CD14-positive monocyte (primary cell): ENCODE measurements around the gene ICA1L. TPM values are rescaled to one million over a fixed set of nuclear protein-coding genes. Genes with fewer than 3 reads are reported as not detected.

Experiments
- DNase-seq, 3 donors: peaks; one replicate each; pipeline ENCODE4 v3.0.0-alpha.2; 2011 to 2022
- H2AFZ ChIP-seq: 2 replicates; pipeline ENCODE4 v1.6.0; 2012; ENCODE audit warnings: mild to moderate bottlenecking, low read depth, low read length, inconsistent platforms; ENCODE audit not compliant: insufficient read depth, poor library complexity, severe bottlenecking
- H3K27ac ChIP-seq, 2 donors: 1 replicate in 1 of 2; 2 replicates in 1 of 2; pipeline ENCODE4 v1.5.1; 2012 to 2013; ENCODE audit warnings: low read length in 2 of 2, control low read depth in 1 of 2, inconsistent platforms in 1 of 2, low read depth in 1 of 2, mild to moderate bottlenecking in 1 of 2
- H3K27me3 ChIP-seq, 2 donors: one replicate each; pipeline versions ENCODE4 v1.6.0 to v1.6.1; 2011 to 2013; ENCODE audit warnings: low read length in 2 of 2; ENCODE audit not compliant: control insufficient read depth in 2 of 2, insufficient read depth in 2 of 2
- H3K36me3 ChIP-seq, 2 donors: replicated peaks in 1 of 2; 1 replicate in 1 of 2; 2 replicates in 1 of 2; pipeline versions ENCODE4 v1.5.1 to v1.6.1; 2012 to 2013; ENCODE audit warnings: low read length in 2 of 2, control low read depth in 1 of 2, inconsistent platforms in 1 of 2, mild to moderate bottlenecking in 1 of 2; ENCODE audit not compliant: insufficient read depth in 2 of 2, control insufficient read depth in 1 of 2
- H3K4me1 ChIP-seq, 2 donors: 1 replicate in 1 of 2; 2 replicates in 1 of 2; pipeline versions ENCODE4 v1.5.1 to v1.6.1; 2012 to 2013; ENCODE audit warnings: low read length in 2 of 2, control low read depth in 1 of 2, inconsistent platforms in 1 of 2, mild to moderate bottlenecking in 1 of 2, moderate library complexity in 1 of 2; ENCODE audit not compliant: insufficient read depth in 2 of 2, control insufficient read depth in 1 of 2
- H3K4me2 ChIP-seq: replicated peaks from 2 replicates; pipeline ENCODE3; 2012; ENCODE audit warnings: low read length, moderate library complexity, mild to moderate bottlenecking; ENCODE audit not compliant: poor library complexity, severe bottlenecking; ENCODE audit errors: extremely low read depth
- H3K4me3 ChIP-seq, 3 experiments: fragments of 200-600 bp in 1 of 3; sonication (generic) in 1 of 3; replicated peaks in 1 of 3; 1 replicate in 2 of 3; 2 replicates in 1 of 3; pipeline ENCODE4 v1.5.1; 2011 to 2013; ENCODE audit warnings: low read length in 3 of 3, mild to moderate bottlenecking in 3 of 3, control low read depth in 2 of 3, low read depth in 2 of 3, inconsistent platforms in 1 of 3, moderate library complexity in 1 of 3
- H3K79me2 ChIP-seq: 2 replicates; pipeline ENCODE4 v1.6.0; 2012; ENCODE audit warnings: mild to moderate bottlenecking, control low read depth, inconsistent platforms, low read length, moderate library complexity; ENCODE audit not compliant: insufficient read depth
- H3K9ac ChIP-seq: 2 replicates; pipeline ENCODE4 v1.6.0; 2017; ENCODE audit warnings: low read length, mild to moderate bottlenecking; ENCODE audit not compliant: insufficient read depth, poor library complexity, severe bottlenecking
- H3K9me3 ChIP-seq, 2 donors: replicated peaks in 1 of 2; 1 replicate in 1 of 2; 2 replicates in 1 of 2; pipeline versions ENCODE4 v1.5.1 to v1.6.1; 2012 to 2013; ENCODE audit warnings: low read length in 2 of 2, control low read depth in 1 of 2; ENCODE audit not compliant: control insufficient read depth in 1 of 2, insufficient read depth in 1 of 2
- H4K20me1 ChIP-seq: 2 replicates; pipeline ENCODE4 v1.6.0; 2012; ENCODE audit warnings: mild to moderate bottlenecking, low read length, control low read depth, moderate library complexity; ENCODE audit not compliant: insufficient read depth
- H3K27ac Mint-ChIP-seq, 7 donors: one replicate each; pipeline ENCODE4 v1.8.0; 2020; ENCODE audit warnings: mild to moderate bottlenecking in 7 of 7, mixed read lengths in 7 of 7, moderate library complexity in 6 of 7, inconsistent platforms in 2 of 7
- H3K27me3 Mint-ChIP-seq, 3 donors: one replicate each; pipeline ENCODE4 v1.8.0; 2021 to 2022; ENCODE audit warnings: low read depth in 3 of 3, mild to moderate bottlenecking in 3 of 3, mixed read lengths in 3 of 3, moderate library complexity in 3 of 3, inconsistent platforms in 1 of 3
- H3K36me3 Mint-ChIP-seq, 2 donors: one replicate each; pipeline ENCODE4 v1.8.0; 2020; ENCODE audit warnings: mixed read lengths in 2 of 2, inconsistent platforms in 1 of 2, mild to moderate bottlenecking in 1 of 2
- H3K4me1 Mint-ChIP-seq: one replicate; pipeline ENCODE4 v1.8.0; 2020; ENCODE audit warnings: mild to moderate bottlenecking, mixed read lengths
- H3K4me3 Mint-ChIP-seq, 2 donors: one replicate each; pipeline ENCODE4 v1.8.0; 2020; ENCODE audit warnings: mild to moderate bottlenecking in 2 of 2, mixed read lengths in 2 of 2, moderate library complexity in 1 of 2
- H3K9me3 Mint-ChIP-seq, 7 donors: one replicate each; pipeline ENCODE4 v1.8.0; 2020 to 2022; ENCODE audit warnings: mixed read lengths in 7 of 7, mild to moderate bottlenecking in 6 of 7, moderate library complexity in 6 of 7, inconsistent platforms in 2 of 7
- CTCF ChIP-seq: fragments of 200-600 bp; IDR thresholded peaks from one replicate; pipeline ENCODE4 v1.8.0; 2022; ENCODE audit warnings: antibody characterized with exemption, mild to moderate bottlenecking
- WGBS: methylation state at CpG from one replicate; pipeline ENCODE4 v1.1.5; 2013; ENCODE audit warnings: missing lambda C conversion rate; ENCODE audit not compliant: insufficient coverage; 5-methylcytosine and 5-hydroxymethylcytosine counted together
- intact Hi-C, 2 donors: fragments of 100-400 bp; cut with micrococcal nuclease; formaldehyde crosslinking; loops; one replicate each; pipeline versions ENCODE4 v1.15.0 to v1.15.1; 2023
- polyA plus RNA-seq, 3 donors: library from polyadenylated mRNA; depleted of rRNA in 1 of 3; unstranded in 2 of 3; stranded (reverse) in 1 of 3; fragments of 300-500 nt in 2 of 3; fragments of >200 nt in 1 of 3; fragmentation: Illumina TruSeq in 2 of 3; gene quantifications; 1 replicate in 2 of 3; 2 replicates in 1 of 3; pipeline ENCODE4 v1.2.3, GENCODE V29; 2012 to 2021

The ICA1L gene
- polyA plus RNA-seq, 3 donors: 0.17 to 0.85 (median 0.57) TPM

GRCh38 chr2:202771741-202772460, 99.7 kb downstream of the ICA1L start:
- H3K9ac ChIP-seq: no peak overlapping the region
- H3K36me3 Mint-ChIP-seq: peaks cover 38 to 40% of the 10 kb centered on the region in 2 donors

GRCh38 chr2:202771336-202771735, 100.2 kb downstream of the ICA1L start:
- H3K4me3 ChIP-seq: no peak overlapping the region
- no peak overlapping the region for H2AFZ ChIP-seq
- Mint-ChIP-seq H3K36me3 (peaks cover 36 to 41% of the 10 kb centered on the region in 2 donors), H3K27me3 (no peaks in the 10 kb centered on the region), H3K27ac (no peak overlapping the region), H3K4me3 (no peak overlapping the region), H3K9me3 (no peaks in the 10 kb centered on the region), H3K4me1 (no peaks in the 10 kb centered on the region)
- H3K27ac ChIP-seq: no peak overlapping the region
- H4K20me1 ChIP-seq: no peaks in the 10 kb centered on the region
- peaks cover 23 to 55% of the 10 kb centered on the region in 2 donors for H3K36me3 ChIP-seq
- TF ChIP-seq CTCF: no peak
- H3K4me2 ChIP-seq: no peak overlapping the region
- H3K4me1 ChIP-seq: no peaks in the 10 kb centered on the region
- no peak overlapping the region for H3K9ac ChIP-seq
- H3K27me3 ChIP-seq: no peaks in the 10 kb centered on the region
- no peaks in the 10 kb centered on the region for H3K79me2 ChIP-seq
- H3K9me3 ChIP-seq: no peaks in the 10 kb centered on the region
- intact Hi-C loops: no loop called here
- no peak for DNase-seq
- no CpG with 5 or more reads among the region's 1 CpG for WGBS

More at GRCh38 chr2:202771741-202772460, 99.7 kb downstream of the ICA1L start:
- DNase-seq: no peak
- Histone ChIP-seq H3K9me3 (no peaks in the 10 kb centered on the region), H3K36me3 (peaks cover 23 to 50% of the 10 kb centered on the region in 2 donors), H3K27me3 (no peaks in the 10 kb centered on the region), H3K4me1 (no peaks in the 10 kb centered on the region), H3K79me2 (no peaks in the 10 kb centered on the region), H3K4me2 (no peak overlapping the region), H3K4me3 (no peak overlapping the region), H2AFZ (no peak overlapping the region), H4K20me1 (no peaks in the 10 kb centered on the region), H3K27ac (no peak overlapping the region)
- 100% methylated on average over 4 of the region's 7 CpGs for WGBS
- no peak overlapping the region for H3K4me3 Mint-ChIP-seq
- TF ChIP-seq CTCF: no peak
- no peaks in the 10 kb centered on the region for H3K4me1 Mint-ChIP-seq
- intact Hi-C loops: no loop called here
- no peaks in the 10 kb centered on the region for H3K9me3 Mint-ChIP-seq
- H3K27ac Mint-ChIP-seq: no peak overlapping the region
- no peaks in the 10 kb centered on the region for H3K27me3 Mint-ChIP-seq
